Embryonic facial prominence (tissue), 1 donor: ENCODE results near the gene CARS1.
"Not testable (repeated sequence)": the region's sequence is repeated elsewhere in the genome, so short reads cannot be mapped to it uniquely, and the experiment has no call there.

Experiments
- DNase-seq: peaks from one replicate; pipeline ENCODE4 v3.0.0-alpha.2; 2016; ENCODE audit errors: extremely low spot score

The CARS1 gene

GRCh38 chr11:3089236-3090061, 32.2 kb upstream of the CARS1 start:
- no peak for DNase-seq

- DNase-seq = no peak
Measured at GRCh38 chr11:3088806-3089205, 31.6 kb upstream of the CARS1 start.

- no peak for DNase-seq
Measured at GRCh38 chr11:3087821-3088800, 30.9 kb upstream of the CARS1 start.

GRCh38 chr11:3087373-3087772, 30.1 kb upstream of the CARS1 start:
- no peak for DNase-seq

- DNase-seq = no peak
Measured at GRCh38 chr11:3086671-3087150, 29.5 kb upstream of the CARS1 start.

GRCh38 chr11:3086114-3086513, 28.9 kb upstream of the CARS1 start:
- no peak for DNase-seq

- no peak for DNase-seq
Measured at GRCh38 chr11:3085052-3085451, 27.8 kb upstream of the CARS1 start.

- DNase-seq = no peak
Measured at GRCh38 chr11:3083321-3083720, 26.1 kb upstream of the CARS1 start.

GRCh38 chr11:3081386-3081751, 24.1 kb upstream of the CARS1 start:
- DNase-seq = no peak

- DNase-seq = no peak
Measured at GRCh38 chr11:3080733-3081385, 23.6 kb upstream of the CARS1 start.

GRCh38 chr11:3080104-3080503, 22.9 kb upstream of the CARS1 start:
- no peak for DNase-seq

- DNase-seq = no peak
Measured at GRCh38 chr11:3077846-3078440, 20.7 kb upstream of the CARS1 start.

- no peak for DNase-seq
Measured at GRCh38 chr11:3077189-3077836, 20.1 kb upstream of the CARS1 start.

- DNase-seq = no peak
Measured at GRCh38 chr11:3074912-3075589, 17.8 kb upstream of the CARS1 start.

- peak; percentile 78 for DNase-seq
Measured at GRCh38 chr11:3073029-3073435, 15.8 kb upstream of the CARS1 start.

- no peak for DNase-seq
Measured at GRCh38 chr11:3069425-3069824, 12.2 kb upstream of the CARS1 start.

- not testable (repeated sequence) for DNase-seq
Measured at GRCh38 chr11:3066308-3066707, 9.1 kb upstream of the CARS1 start.

- not testable (repeated sequence) for DNase-seq
Measured at GRCh38 chr11:3064709-3065108, 7.5 kb upstream of the CARS1 start.

GRCh38 chr11:3063876-3064275, 6.7 kb upstream of the CARS1 start:
- DNase-seq = not testable (repeated sequence)

- not testable (repeated sequence) for DNase-seq
Measured at GRCh38 chr11:3063432-3063831, 6.2 kb upstream of the CARS1 start.
